ENCODE data around the gene ADGRF3. TPM values are rescaled to one million over a fixed set of nuclear protein-coding genes. Genes with fewer than 3 reads are reported as not detected.
"Not testable (repeated sequence)": the region's sequence is repeated elsewhere in the genome, so short reads cannot be mapped to it uniquely, and the experiment has no call there.

ADGRF3 gene
- total RNA-seq, 2 experiments from 2014 or later = 6.5 to 7.4 TPM

- DNase-seq = no peak
- Mint-ChIP-seq H3K4me3 (no peak overlapping the region), H3K4me1 (no peaks in the 10 kb centered on the region), H3K9me3 (no peaks in the 10 kb centered on the region), H3K36me3 (ENCODE audit: low read depth) (peaks cover 33% of the 10 kb centered on the region), H3K27me3 (no peaks in the 10 kb centered on the region), H3K27ac (no peak overlapping the region)
- CTCF ChIA-PET = interaction anchor here (0.7 kb wide), 1 partner anchor 110 kb away, joined by 3 read pairs; no protein-coding TSS in a partner anchor
- POLR2A ChIA-PET = no interaction called here
Observed at GRCh38 chr2:26284132-26284531, 62.5 kb downstream of the ADGRF3 start.

GRCh38 chr2:26283606-26284005 is 63.0 kb downstream of the ADGRF3 start:
- Mint-ChIP-seq H3K27me3 (no peaks in the 10 kb centered on the region), H3K9me3 (no peaks in the 10 kb centered on the region), H3K36me3 (ENCODE audit: low read depth) (peaks cover 38% of the 10 kb centered on the region), H3K4me3 (no peak overlapping the region), H3K27ac (no peak overlapping the region), H3K4me1 (no peaks in the 10 kb centered on the region)
- no peak for DNase-seq
- POLR2A ChIA-PET = no interaction called here
- CTCF ChIA-PET = no interaction called here

DNA sequence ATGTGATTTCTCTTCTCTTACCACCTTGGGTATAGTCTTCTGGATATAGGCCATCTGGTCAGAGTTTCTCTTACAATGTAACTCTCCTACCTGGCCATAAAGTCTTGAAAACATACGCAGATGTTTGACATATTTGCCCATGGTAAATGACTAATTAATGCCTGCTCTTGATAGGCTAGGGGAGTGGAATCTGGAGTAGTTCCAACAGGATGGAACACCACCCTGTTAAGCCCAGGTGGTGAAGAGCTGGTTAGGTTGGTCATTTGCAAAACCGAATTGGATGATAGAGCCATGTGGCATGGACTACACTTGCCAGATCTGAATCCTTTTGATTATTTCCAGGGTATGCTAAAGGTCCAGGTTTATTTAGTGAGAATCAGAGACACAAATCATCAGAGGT is 65.4 kb downstream of the ADGRF3 start:
- Mint-ChIP-seq H3K36me3 (ENCODE audit: low read depth) (peaks cover 42% of the 10 kb centered on the region), H3K9me3 (no peaks in the 10 kb centered on the region), H3K27me3 (no peaks in the 10 kb centered on the region), H3K4me3 (no peak overlapping the region), H3K4me1 (no peaks in the 10 kb centered on the region), H3K27ac (no peak overlapping the region)
- no peak for DNase-seq
- ChIA-PET POLR2A (no interaction called here), CTCF (no interaction called here)

GRCh38 chr2:26279886-26280285 is 66.7 kb downstream of the ADGRF3 start:
- no peaks in the 10 kb centered on the region for H3K27me3 Mint-ChIP-seq
- no peak overlapping the region for H3K4me3 Mint-ChIP-seq
- ChIA-PET POLR2A (no interaction called here), CTCF (interaction anchor here (0.6 kb wide), 1 partner anchor 309 kb away, joined by 5 read pairs; no protein-coding TSS in a partner anchor)
- no peak overlapping the region for H3K27ac Mint-ChIP-seq
- H3K9me3 Mint-ChIP-seq = no peaks in the 10 kb centered on the region
- peaks cover 37% of the 10 kb centered on the region for H3K36me3 Mint-ChIP-seq (ENCODE audit: low read depth)
- DNase-seq = no peak
- no peaks in the 10 kb centered on the region for H3K4me1 Mint-ChIP-seq

- Mint-ChIP-seq H3K4me1 (peaks cover 2% of the 10 kb centered on the region), H3K4me3 (no peak overlapping the region), H3K36me3 (ENCODE audit: low read depth) (peaks cover 26% of the 10 kb centered on the region), H3K9me3 (no peaks in the 10 kb centered on the region), H3K27ac (no peak overlapping the region), H3K27me3 (no peaks in the 10 kb centered on the region)
- ChIA-PET CTCF (interaction anchor here (0.6 kb wide), 1 partner anchor 305 kb away, joined by 3 read pairs; no protein-coding TSS in a partner anchor), POLR2A (no interaction called here)
- no peak for DNase-seq
Observed at GRCh38 chr2:26276484-26277227, 69.9 kb downstream of the ADGRF3 start.

GRCh38 chr2:26274058-26274613 is 72.5 kb downstream of the ADGRF3 start:
- H3K27me3 Mint-ChIP-seq = no peaks in the 10 kb centered on the region
- H3K27ac Mint-ChIP-seq = no peak overlapping the region
- H3K36me3 Mint-ChIP-seq (ENCODE audit: low read depth) = peaks cover 11% of the 10 kb centered on the region
- H3K4me3 Mint-ChIP-seq = no peak overlapping the region
- POLR2A ChIA-PET = no interaction called here
- CTCF ChIA-PET = interaction anchor here (0.9 kb wide), 1 partner anchor 11 kb away, joined by 3 read pairs; no protein-coding TSS in a partner anchor
- no peaks in the 10 kb centered on the region for H3K9me3 Mint-ChIP-seq
- H3K4me1 Mint-ChIP-seq = peaks cover 5% of the 10 kb centered on the region
- no peak for DNase-seq

GRCh38 chr2:26273501-26273900 is 73.1 kb downstream of the ADGRF3 start:
- peaks cover 5% of the 10 kb centered on the region for H3K4me1 Mint-ChIP-seq
- no peaks in the 10 kb centered on the region for H3K9me3 Mint-ChIP-seq
- CTCF ChIA-PET = no interaction called here
- POLR2A ChIA-PET = no interaction called here
- H3K4me3 Mint-ChIP-seq = no peak overlapping the region
- no peak overlapping the region for H3K27ac Mint-ChIP-seq
- H3K27me3 Mint-ChIP-seq = no peaks in the 10 kb centered on the region
- H3K36me3 Mint-ChIP-seq (ENCODE audit: low read depth) = peaks cover 5% of the 10 kb centered on the region
- no peak for DNase-seq

GRCh38 chr2:26270373-26270772 is 76.2 kb downstream of the ADGRF3 start:
- ChIA-PET POLR2A (no interaction called here), CTCF (interaction anchor here (0.6 to 1.2 kb wide), 3 partner anchors 19 to 162 kb away, joined by 3 read pairs; no protein-coding TSS in a partner anchor)
- Mint-ChIP-seq H3K4me3 (no peak overlapping the region), H3K27me3 (no peaks in the 10 kb centered on the region), H3K27ac (no peak overlapping the region), H3K9me3 (no peaks in the 10 kb centered on the region), H3K4me1 (peaks cover 5% of the 10 kb centered on the region), H3K36me3 (ENCODE audit: low read depth) (peaks cover 7% of the 10 kb centered on the region)
- DNase-seq = no peak

- POLR2A ChIA-PET = no interaction called here
- CTCF ChIA-PET = interaction anchor here (0.6 to 1.2 kb wide), 5 partner anchors 10 to 161 kb away, joined by 3 to 4 read pairs (median 3); no protein-coding TSS in a partner anchor
- no peak overlapping the region for H3K4me3 Mint-ChIP-seq
- DNase-seq = no peak
- H3K27me3 Mint-ChIP-seq = no peaks in the 10 kb centered on the region
- H3K9me3 Mint-ChIP-seq = no peaks in the 10 kb centered on the region
- peaks cover 5% of the 10 kb centered on the region for H3K4me1 Mint-ChIP-seq
- H3K27ac Mint-ChIP-seq = no peak overlapping the region
- peaks cover 7% of the 10 kb centered on the region for H3K36me3 Mint-ChIP-seq (ENCODE audit: low read depth)
Observed at GRCh38 chr2:26269571-26270158, 76.9 kb downstream of the ADGRF3 start.

GRCh38 chr2:26268670-26269385 is 77.8 kb downstream of the ADGRF3 start:
- CTCF ChIA-PET = interaction anchor here (0.8 to 1.2 kb wide), 4 partner anchors 9 to 33 kb away, joined by 3 to 4 read pairs (median 3); no protein-coding TSS in a partner anchor
- H3K27me3 Mint-ChIP-seq; POLR2A ChIA-PET; H3K36me3 Mint-ChIP-seq (ENCODE audit: low read depth); H3K4me1 Mint-ChIP-seq; H3K9me3 Mint-ChIP-seq; H3K4me3 Mint-ChIP-seq; DNase-seq; H3K27ac Mint-ChIP-seq: not testable (repeated sequence)

DNA sequence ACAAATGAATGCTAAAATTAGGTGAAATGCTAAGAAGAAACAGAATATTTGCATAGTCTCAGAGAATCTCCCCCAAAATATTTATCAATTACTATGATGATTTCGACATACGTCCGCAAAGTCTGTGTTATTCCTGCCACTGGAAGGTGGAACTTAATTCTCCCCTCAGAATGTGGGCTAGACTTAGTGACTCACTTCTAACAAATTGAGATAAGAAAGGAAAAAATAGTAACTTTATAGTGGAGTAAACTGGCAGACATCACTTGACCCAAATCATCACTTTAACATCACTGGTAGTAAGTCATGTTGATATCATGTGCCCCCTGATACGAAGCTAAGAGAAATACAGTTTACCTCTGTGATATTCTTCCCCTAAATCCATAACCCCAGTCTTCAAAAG is 78.4 kb downstream of the ADGRF3 start:
- DNase-seq = no peak
- Mint-ChIP-seq H3K36me3 (ENCODE audit: low read depth) (peaks cover 12% of the 10 kb centered on the region), H3K4me1 (peaks cover 3% of the 10 kb centered on the region), H3K27ac (no peak overlapping the region), H3K9me3 (no peaks in the 10 kb centered on the region), H3K4me3 (no peak overlapping the region), H3K27me3 (no peaks in the 10 kb centered on the region)
- CTCF ChIA-PET = interaction anchor here (1.2 kb wide), 1 partner anchor 12 kb away, joined by 3 read pairs; no protein-coding TSS in a partner anchor
- POLR2A ChIA-PET = no interaction called here

DNA sequence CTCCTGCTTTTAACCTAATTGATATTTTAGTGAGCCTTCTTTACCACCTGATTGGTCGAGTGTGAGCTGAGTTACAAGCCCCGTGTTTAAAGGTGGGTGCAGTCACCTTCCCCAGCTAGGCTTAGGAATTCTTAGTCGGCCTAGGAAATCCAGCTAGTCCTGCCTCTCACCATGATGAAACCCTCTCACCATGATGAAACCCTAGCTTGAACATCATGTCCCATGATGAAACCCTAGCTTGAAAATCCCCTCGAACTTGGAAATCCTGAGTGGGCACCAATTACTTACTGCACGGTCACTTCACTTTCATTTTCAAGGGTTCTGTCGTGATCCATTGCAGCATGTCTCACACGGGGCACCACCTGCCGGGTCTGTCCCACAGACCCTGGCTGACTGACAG is 87.8 kb downstream of the ADGRF3 start:
- POLR2A ChIA-PET, H3K4me1 Mint-ChIP-seq, H3K4me3 Mint-ChIP-seq, H3K9me3 Mint-ChIP-seq, DNase-seq, H3K27ac Mint-ChIP-seq, H3K27me3 Mint-ChIP-seq: not testable (repeated sequence)
- H3K36me3 Mint-ChIP-seq (ENCODE audit: low read depth) = peaks cover 15% of the 10 kb centered on the region
- CTCF ChIA-PET = interaction anchor here (1.1 to 2.0 kb wide), 3 partner anchors 13 to 30 kb away, joined by 3 to 7 read pairs (median 3); no protein-coding TSS in a partner anchor
